ENCODE data around the gene TRAF3IP1.
A peak's percentile ranks its signal among the peaks of the same experiment; 100 is the strongest.
"Not testable (repeated sequence)": the region's sequence is repeated elsewhere in the genome, so short reads cannot be mapped to it uniquely, and the experiment has no call there.

Gene TRAF3IP1

DNA sequence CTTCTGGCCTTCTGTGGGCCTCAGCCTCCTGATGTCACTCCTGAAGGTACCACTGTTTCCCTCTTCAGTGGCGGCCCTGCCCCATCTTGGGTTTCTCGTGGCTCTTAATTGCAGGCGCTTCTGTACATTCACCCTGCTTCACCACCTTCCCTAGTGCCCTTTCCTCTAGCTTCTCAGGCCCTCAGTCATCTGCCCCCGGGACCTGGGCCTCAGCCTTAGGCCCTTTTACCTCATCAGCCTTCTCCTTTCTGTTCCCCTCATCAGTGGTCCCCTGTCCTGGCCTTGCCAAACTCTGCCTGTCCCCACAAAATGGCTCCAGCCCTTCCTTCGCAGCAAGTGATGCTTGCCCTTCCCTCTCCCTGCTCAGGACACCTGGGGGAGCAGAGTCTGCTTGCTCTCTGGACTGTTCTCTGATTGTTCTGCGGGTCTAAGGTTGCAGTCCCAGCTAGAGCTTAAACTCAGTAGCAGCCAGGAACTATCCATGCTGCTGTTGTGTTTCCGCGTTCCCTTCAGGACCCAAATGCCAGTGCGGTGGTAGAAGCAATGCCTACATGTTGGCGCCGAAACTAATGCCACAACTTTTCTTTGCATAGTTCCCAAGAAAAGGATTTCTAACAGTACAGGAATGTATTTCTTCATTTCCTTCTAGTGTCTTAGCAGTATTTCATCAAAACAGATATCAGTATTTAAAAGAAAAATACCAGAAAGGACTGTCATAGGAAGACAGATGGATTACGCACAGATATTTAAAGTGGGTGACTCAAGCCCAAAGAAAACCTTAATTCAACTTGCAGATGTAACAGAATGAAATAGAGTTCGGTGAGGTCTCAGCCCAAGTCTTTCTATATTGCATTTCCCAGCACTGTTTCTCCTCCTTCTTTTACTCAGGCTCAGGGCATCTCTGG, 113.9 kb downstream of the TRAF3IP1 start:
- ATAC-seq: no peak

DNA sequence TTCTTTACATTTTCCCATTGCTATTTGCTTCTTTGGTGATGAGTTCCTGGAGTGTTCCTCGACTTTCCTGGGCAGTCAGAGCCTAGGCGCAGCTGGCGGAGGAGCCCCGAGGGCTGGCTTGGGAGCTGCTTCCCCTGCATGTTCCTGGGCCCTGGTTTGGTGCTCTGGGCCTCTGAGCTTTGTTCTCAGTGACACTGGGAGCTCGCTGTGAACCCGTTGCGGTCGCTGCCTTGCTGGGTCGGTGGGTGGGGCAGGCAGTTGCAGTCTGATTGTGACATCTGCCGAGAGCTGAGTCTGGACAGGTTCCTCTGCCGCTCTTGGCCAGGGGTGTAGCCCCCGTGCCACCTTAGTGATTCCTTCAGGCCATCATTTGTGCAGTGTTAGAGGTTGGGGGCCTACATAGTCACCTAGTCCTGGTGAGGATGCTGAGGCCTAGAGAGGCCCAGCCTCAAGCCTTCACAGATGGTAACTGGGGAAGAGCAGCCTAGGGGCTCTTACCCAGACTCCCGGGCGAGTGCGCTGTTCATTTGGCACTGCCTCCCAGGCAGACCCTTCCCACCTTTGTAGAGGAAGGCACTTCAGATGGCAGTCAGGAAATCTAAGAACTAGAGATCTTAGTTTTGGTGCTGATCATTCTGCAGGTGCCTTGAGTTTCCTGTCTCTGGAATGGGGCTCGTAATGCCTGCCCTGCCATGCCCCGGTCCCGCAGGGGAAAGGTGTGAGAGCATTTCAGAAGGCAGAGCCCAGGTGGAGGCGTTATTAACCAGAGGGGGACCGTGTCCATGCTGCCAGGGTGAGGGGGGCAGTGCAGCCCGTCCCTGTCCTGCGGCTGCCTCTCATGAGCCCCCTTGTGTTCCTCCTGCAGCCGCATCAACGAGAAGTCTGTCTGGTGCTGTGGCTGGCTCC, 114.8 kb downstream of the TRAF3IP1 start:
- no peak for ATAC-seq

DNA sequence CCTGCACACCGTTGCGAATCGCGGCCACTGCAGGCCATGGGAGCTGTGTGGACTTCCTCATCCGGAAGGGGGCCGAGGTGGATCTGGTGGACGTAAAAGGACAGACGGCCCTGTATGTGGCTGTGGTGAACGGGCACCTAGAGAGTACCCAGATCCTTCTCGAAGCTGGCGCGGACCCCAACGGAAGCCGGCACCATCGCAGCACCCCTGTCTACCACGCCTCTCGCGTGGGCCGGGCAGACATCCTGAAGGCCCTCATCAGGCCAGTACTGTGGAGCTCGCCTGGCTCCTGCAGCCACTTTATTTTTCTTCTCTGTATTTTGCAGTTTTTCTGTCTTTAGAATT, 115.4 kb downstream of the TRAF3IP1 start:
- ATAC-seq: no peak

DNA sequence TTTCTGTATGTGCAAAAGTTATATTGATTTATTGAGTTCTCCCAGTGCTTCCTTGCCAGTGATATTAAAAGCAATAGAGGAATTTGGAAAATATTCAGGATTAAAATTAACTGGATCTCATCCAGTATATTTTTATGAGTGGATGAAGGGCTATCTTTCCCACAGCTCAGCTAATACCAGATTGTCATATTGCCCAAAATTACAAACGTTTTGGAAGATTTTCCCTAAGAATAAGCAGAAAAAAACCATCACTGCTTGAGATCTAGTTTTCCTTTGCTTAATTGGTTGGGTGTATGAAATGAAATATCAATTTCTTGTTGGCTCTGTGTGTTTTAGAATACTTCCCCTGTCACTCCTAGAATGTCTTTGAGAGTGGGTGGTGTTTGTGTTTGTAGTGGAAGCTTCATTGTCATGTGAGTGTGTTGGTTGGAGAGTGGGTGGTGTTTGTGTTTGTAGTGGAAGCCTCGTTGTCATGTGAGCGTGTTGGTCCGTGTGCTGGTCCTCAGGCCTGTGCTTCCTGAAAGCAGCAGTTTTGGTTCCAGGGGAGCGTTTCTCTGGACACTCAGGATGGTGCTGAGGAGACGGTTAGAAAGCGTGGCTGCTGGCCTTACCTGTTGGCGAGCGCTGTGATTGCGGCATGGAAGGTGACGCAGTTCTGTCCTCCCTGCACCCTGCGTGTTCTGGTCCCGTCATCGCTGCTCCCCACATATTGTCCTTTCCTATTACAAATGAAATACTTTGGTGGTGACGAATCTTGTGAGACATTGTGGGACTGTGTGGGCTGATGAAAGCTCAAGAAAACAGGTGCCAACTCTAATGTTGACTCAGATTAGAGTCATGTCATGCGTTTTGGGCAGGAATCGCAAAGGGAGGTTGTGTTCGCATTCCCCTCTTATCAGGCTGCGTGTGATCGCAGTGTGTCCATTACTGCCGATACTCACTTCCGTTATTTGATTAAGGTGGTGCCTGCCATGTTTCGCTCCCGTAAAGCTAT, 118.8 kb downstream of the TRAF3IP1 start:
- ATAC-seq: peak; percentile 96 to 98

DNA sequence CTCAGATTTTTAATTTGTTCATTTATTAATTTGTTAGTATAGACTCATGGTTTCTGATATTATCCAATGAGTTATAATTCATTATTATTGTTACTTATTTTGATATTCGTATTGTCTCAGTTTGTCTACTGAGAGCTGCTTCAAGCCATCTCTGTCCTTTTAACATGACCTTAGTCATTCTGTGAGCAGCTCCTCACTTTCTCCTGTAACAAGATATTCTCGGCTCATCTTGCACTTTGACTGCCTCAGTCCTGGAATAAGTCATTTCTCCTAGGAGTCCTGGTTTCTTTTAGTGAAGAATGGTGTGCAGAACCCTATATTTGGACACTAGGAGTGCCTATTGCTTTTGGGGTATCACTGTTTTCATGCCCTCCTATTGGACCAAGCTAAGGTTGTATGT, 119.6 kb downstream of the TRAF3IP1 start:
- peak; percentile 21 to 39 for ATAC-seq

DNA sequence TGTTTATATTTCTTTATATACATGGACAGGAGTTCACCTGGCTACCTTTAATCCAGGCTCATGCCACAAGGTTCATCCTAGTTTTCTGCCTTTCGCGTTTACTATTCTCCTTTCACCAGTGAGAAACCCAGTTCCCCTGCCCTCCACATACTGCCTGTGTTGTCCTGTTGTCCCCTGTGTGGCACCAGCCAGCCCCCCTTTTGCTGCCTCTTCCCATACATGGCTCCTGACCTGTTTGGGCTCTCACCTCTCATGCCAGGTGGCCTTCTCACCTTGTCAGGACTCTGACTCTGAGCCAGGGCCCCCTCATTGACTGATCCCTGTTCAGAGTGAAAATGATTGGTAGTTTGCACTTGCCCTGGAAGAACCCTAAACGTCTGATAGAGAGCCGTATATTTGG, 120.0 kb downstream of the TRAF3IP1 start:
- no peak for ATAC-seq

DNA sequence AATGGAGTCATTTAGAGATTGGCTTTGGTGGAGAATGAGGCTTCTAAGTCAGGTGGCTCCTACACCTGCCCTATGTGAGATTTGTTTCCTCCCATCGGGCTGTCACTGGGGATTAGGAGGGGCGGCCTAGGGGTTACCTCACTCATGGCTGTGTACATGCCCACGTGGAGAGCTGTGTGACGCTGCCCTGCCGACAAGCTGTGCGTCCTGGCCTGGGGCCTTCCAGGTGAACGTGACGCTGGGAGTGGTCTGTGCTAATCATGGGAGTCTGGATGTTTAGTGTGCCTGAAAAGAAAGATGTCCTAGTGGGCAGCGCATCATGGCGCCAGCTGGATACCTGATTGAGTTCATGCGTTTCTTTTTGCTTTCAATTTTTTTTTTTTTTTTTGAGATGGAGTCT, 120.4 kb downstream of the TRAF3IP1 start:
- ATAC-seq: no peak

DNA sequence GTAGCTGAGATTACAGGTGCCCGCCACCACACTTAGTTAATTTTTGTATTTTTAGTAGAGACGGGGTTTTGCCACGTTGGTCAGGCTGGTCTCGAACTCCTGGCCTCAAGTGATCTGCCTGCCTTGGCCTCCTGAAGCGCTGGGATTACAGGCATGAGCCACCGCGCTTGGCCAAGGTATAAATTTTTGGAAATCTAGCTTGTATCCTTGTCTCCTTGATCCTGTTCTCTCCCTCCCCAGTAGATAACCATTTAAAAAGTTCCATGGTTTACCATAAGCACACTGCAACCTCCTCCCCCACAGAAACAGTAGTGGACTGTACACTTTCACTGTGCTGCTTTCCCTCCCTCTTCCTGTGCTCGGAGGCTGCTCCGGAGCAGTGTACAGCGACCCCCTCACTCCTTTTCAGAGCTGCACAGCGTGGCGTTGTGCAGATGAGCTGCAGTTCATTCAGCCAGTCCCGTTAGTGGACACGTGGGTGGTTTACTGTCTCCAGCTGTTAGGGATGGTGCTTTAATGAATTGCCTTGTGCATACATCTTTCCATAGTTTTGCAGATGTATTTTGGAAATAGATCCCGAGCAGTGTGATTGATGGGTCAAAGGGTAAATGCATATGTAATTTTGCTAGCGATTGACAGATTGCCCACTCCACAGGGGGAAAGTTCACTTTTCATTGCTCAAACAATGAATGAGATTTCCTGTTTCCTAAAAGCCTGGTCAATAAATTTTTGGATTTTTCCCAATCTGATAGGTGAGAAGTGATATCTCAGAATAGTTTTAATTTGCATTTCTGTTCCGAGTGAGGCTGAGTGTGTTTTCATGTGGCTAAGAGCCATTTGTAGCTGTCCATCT, 121.2 kb downstream of the TRAF3IP1 start:
- ATAC-seq: no peak

DNA sequence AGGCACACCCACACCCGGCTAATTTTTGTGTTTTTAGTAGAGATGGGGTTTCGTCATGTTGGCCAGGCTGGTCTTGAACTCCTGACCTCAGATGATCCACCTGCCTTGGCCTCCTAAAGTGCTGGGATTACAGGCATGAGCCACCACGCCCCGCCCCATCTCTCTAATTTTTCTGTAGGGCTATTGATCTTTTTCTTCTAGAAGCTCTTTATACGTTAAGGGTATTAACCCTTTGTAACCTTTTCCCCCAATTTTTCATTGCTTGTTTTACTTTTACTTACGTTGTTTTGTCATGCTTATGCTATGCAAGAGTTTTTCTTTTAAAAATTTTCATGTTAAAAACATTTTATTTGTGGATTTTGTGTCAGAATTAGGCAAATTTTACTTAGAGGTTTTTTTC, 121.9 kb downstream of the TRAF3IP1 start:
- ATAC-seq: not testable (repeated sequence)

DNA sequence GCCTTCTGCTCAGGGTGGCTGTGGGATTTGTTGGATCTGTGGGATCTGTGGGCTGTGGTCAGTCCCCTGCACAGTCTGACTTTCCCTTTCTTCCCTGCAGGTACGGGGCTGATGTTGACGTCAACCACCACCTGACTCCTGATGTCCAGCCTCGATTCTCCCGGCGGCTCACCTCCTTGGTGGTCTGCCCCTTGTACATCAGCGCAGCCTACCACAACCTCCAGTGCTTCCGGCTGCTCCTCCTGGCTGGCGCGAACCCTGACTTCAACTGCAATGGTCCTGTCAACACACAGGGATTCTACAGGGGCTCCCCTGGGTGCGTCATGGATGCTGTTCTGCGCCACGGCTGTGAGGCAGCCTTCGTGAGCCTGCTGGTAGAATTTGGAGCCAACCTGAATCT, 123.9 kb downstream of the TRAF3IP1 start:
- ATAC-seq: no peak

DNA sequence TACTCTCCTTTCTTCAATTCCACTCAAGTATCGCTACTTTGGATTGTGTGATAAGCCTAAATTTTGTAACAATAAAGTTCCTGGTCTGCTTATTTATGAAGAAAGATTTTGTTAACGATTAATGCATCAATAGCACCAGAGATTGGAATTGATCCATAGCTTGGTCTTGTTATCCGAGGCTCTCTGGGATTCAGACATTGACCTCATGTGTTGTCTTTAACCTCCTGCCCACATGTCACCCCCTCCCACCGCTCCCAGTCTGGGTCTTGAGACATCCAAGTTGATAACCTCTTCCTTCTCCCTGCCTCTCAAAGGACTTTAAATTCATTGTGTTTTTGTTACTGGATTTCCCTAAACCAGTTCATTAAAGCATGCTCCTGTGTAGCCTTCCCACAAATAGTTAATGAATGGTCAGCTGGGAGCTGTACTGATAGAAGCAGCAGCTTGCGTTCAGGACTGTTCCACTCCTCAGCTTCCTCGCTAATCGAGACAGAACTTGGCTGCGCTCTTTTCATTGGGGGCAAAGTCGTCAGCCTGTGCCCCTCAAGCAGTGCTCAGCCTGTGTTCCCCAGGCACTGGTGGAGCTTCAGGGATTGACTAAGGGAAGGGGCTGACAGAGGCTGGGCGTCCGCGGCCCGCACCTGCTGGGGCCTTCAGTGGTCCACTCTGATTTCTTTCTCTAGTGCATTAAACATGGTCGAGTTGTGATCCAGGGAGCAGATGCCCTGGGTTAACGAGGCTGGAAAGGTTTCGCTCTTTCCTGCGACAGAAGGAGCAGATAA, 125.3 kb downstream of the TRAF3IP1 start:
- no peak for ATAC-seq

DNA sequence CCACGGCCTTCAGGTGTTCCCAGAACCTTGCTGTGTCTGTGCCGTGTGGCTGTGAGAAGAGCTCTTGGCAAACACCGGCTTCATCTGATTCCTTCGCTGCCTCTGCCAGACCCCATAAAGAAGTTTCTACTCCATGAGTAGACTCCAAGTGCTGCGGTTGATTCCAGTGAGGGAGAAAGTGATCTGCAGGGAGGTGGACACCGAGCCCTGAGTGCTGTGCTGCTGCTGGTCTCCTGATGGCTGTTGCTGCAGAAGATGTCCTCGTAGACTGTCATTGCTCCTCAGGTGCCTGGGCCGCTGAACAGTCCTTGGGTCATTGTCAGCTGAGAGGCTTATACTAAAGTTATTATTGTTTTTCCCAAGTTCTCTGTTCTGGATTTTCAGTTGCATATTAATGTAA, 126.1 kb downstream of the TRAF3IP1 start:
- ATAC-seq: no peak

DNA sequence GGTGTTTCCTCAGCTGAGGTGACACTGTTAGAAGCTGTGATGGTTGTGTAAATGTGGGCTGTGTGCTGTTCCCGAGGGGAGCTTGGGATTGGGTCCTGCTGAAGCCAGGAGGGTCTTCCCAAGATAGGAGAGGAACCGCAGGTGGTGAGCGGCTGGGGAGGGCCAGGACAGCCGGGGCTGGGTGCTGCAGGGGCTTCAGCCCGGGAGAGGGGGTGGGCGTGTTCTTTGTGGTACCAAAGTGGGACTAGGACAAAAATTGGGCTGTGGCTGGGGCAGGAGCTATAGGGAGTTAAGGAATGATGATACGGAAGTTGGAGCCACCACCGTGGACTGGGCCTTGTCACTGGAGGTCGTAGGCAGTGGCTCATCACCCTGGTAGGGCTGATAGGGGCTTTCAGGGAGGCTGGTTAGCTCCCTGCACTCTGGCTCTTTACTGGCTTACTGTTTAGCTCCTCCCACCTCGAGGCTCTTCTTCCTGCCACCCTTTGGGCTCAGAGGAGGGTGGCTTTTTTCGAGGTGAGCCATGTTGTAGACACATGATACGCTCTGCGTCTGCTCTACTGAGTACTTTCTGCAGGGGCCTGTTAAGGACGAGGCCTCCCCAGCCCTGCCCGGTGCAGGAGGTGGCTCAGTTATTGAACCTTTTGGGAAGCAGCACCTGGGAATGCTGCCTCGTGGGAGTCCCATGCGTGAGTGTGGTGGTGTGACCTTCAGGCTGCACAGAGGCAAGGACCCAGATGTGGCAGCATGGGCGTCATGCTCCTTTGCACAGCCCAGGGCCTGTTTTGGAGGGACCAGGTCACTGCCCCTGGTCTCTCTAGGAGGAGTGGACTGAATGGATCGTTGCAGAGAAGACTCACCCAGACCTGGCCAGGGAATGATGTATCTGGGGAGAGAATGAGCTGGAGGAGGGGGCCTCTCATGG, 128.0 kb downstream of the TRAF3IP1 start:
- no peak for ATAC-seq

DNA sequence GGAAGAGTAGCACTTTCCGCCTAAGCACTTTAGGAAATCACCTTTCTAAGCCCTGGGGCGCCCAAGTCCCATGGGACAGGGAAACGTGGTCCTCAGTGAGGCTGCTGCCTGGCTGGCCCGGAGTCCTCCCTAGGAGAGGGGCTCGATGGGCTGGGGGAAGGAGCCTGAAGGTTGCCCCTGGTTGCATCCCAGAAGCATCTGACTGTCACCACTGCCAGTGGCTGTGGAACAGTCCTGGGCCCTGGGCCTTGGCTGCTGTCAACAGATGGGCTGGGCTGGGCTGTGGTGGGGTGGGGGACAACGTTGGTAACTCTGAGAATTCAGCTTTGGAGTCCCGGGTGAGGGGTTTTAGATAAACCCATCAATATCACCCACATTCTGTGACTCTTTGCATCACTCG, 128.9 kb downstream of the TRAF3IP1 start:
- ATAC-seq: no peak

DNA sequence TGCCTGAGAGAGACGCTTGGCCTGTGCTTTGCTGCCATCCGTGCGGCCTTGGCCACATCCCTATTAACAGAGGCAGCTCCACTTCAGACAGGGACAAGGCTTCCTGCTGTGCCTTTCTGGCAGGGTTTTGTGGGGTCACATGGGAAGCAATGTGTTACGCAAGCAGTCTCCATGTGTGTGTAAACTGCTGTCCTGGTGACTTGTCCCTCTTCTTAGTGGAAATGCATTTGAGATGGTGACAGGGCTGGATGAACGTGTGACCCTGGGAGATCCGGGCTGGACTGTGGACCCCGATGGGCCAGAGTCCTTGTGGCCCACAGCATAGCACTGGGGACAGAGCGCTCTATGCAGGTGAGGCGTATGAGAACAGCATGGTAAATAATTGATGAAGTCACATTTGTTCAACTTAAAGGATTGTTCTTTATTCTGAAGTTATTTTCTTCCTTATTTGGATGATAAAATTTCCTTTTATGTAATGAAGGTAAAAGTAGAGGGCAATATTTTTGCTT, 129.6 kb downstream of the TRAF3IP1 start:
- ATAC-seq: no peak

DNA sequence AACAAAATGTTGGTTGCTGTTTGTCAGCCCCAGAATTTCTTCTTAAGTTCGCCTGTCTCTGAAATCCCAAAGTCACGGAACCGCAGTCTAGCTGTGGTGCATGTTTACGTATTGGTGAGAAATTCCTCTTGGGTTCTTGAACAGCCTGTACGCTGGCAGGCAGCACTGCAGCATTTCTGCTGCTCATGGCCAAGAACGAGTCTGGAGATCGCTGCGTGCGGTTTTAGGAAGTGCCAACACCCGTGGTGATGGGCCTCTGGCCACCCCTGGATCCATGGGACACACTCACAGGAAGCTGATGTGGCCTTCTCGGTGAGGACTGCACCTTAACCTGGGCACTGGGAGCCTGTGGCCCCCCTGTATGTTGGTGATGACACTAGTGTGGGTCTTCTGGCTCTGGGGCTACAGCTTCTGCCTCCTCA, 130.1 kb downstream of the TRAF3IP1 start:
- no peak for ATAC-seq

Data from activated CD4-positive, CD25-positive, alpha-beta regulatory T cell treated with anti-CD3 and anti-CD28 coated beads, Interleukin-2, amount 50 U/mL, for 24 hours (primary cell).